ENCODE results near the gene B3GAT1. TPM values are rescaled to one million over a fixed set of nuclear protein-coding genes. Genes with fewer than 3 reads are reported as not detected.

The B3GAT1 gene
- total RNA-seq, 1 experiment from 2014 or later = 3.7 TPM

DNA sequence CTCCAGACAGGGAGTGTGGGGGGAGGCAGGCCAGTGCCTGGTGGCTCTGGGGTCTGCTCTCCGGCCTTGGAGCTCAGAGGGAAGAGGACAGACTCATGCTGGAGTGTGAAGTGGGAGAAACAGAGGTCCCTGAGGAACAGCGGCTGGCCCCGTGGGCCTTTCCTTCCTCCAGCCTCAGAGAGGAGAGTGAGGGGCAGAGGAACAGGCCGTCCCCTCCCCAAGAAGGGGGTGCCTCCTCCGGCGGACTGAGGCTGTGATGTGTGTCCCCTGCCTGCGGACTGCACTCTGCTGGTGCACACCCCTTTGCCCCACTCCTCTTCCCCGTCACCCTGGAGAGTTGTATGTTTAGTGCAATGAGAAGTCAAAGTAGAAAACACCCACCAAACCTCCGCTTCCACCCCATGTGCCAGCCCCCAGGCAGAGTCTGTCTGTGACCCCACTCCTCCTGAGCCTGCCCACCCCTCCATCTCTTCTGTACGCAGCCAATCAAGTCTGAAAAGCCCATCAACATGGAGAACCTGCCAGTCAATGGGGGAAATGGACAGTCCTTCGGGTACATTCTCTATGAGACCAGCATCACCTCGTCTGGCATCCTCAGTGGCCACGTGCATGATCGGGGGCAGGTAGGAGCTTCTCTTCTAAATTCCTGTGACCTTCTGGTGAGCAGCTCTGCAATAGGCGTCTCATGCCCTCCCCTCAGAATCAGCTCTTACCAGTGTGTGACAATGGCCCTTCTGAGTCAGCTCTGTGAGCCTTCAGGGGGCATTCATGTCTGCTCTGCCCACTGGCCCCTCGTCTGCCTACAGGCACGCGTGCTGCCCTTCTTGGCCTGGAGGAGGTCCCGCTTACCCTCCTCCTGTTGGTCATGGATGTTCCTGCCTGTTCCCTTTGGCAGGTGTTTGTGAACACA, 41.3 kb downstream of the B3GAT1 start:
- Histone ChIP-seq H3K27ac (ENCODE audit: low read depth, low read length, poor library complexity, severe bottlenecking) (no peak overlapping the region), H3K4me1 (ENCODE audit: insufficient read depth, low read length, poor library complexity, severe bottlenecking) (no peaks in the 10 kb centered on the region), H3K9me3 (ENCODE audit: low read depth, low read length, poor library complexity, severe bottlenecking) (no peaks in the 10 kb centered on the region), H3K36me3 (ENCODE audit: insufficient read depth, low read length, poor library complexity, severe bottlenecking) (no peaks in the 10 kb centered on the region), H3K4me3 (ENCODE audit: low read depth, low read length, poor library complexity, severe bottlenecking) (no peak overlapping the region), H3K27me3 (replicated peaks; ENCODE audit: insufficient read depth, low read depth, low read length, poor library complexity) (no peaks in the 10 kb centered on the region)
- ChIA-PET POLR2A (ENCODE audit: low non-redundant PET) (no interaction called here), CTCF (no interaction called here)
- no peak for TF ChIP-seq EZH2 (IDR thresholded peaks at IDR 0.05; ENCODE audit: borderline replicate concordance, low read depth, low read length, poor library complexity, severe bottlenecking)
- TF ChIP-seq CTCF (conservative IDR thresholded peaks at IDR 0.05; ENCODE audit: low read depth, low read length) = no peak
- no peak for DNase-seq (ENCODE audit: low spot score)
- no TSS peak for BruUV-seq (replicated peaks)
- intact Hi-C loops (cut with micrococcal nuclease; ENCODE audit: unreplicated experiment) = no loop called here

GRCh38 chr11:134369656-134370525, 42.2 kb downstream of the B3GAT1 start:
- ChIA-PET POLR2A (ENCODE audit: low non-redundant PET) (no interaction called here), CTCF (no interaction called here)
- Histone ChIP-seq H3K4me1 (ENCODE audit: insufficient read depth, low read length, poor library complexity, severe bottlenecking) (no peaks in the 10 kb centered on the region), H3K36me3 (ENCODE audit: insufficient read depth, low read length, poor library complexity, severe bottlenecking) (no peaks in the 10 kb centered on the region), H3K27me3 (replicated peaks; ENCODE audit: insufficient read depth, low read depth, low read length, poor library complexity) (no peaks in the 10 kb centered on the region), H3K4me3 (ENCODE audit: low read depth, low read length, poor library complexity, severe bottlenecking) (no peak overlapping the region), H3K9me3 (ENCODE audit: low read depth, low read length, poor library complexity, severe bottlenecking) (no peaks in the 10 kb centered on the region), H3K27ac (ENCODE audit: low read depth, low read length, poor library complexity, severe bottlenecking) (no peak overlapping the region)
- no peak for DNase-seq (ENCODE audit: low spot score)
- no peak for TF ChIP-seq EZH2 (IDR thresholded peaks at IDR 0.05; ENCODE audit: borderline replicate concordance, low read depth, low read length, poor library complexity, severe bottlenecking)
- TF ChIP-seq CTCF (conservative IDR thresholded peaks at IDR 0.05; ENCODE audit: low read depth, low read length) = no peak
- no TSS peak for BruUV-seq (replicated peaks)
- intact Hi-C loops (cut with micrococcal nuclease; ENCODE audit: unreplicated experiment) = no loop called here

GRCh38 chr11:134367781-134368180, 44.3 kb downstream of the B3GAT1 start:
- DNase-seq (ENCODE audit: low spot score) = no peak
- no peak overlapping the region for H3K27ac ChIP-seq (ENCODE audit: low read depth, low read length, poor library complexity, severe bottlenecking)
- no peaks in the 10 kb centered on the region for H3K4me1 ChIP-seq (ENCODE audit: insufficient read depth, low read length, poor library complexity, severe bottlenecking)
- H3K9me3 ChIP-seq (ENCODE audit: low read depth, low read length, poor library complexity, severe bottlenecking) = no peaks in the 10 kb centered on the region
- ChIA-PET CTCF (no interaction called here), POLR2A (ENCODE audit: low non-redundant PET) (no interaction called here)
- H3K36me3 ChIP-seq (ENCODE audit: insufficient read depth, low read length, poor library complexity, severe bottlenecking) = no peaks in the 10 kb centered on the region
- no TSS peak for BruUV-seq (replicated peaks)
- intact Hi-C loops (cut with micrococcal nuclease; ENCODE audit: unreplicated experiment) = no loop called here
- no peak overlapping the region for H3K4me3 ChIP-seq (ENCODE audit: low read depth, low read length, poor library complexity, severe bottlenecking)
- H3K27me3 ChIP-seq (replicated peaks; ENCODE audit: insufficient read depth, low read depth, low read length, poor library complexity) = no peaks in the 10 kb centered on the region
- TF ChIP-seq EZH2 (IDR thresholded peaks at IDR 0.05; ENCODE audit: borderline replicate concordance, low read depth, low read length, poor library complexity, severe bottlenecking) (no peak), CTCF (conservative IDR thresholded peaks at IDR 0.05; ENCODE audit: low read depth, low read length) (no peak)

Measured in A673 (cell line).